GM12891 (cell line): ENCODE data around the gene DYNLT1.

Source experiments
- POLR2A ChIP-seq: IDR thresholded peaks from 2 replicates; pipeline ENCODE4 v1.6.1; 2011; ENCODE audit warnings: low read depth, low read length, control low read depth
- POLR2AphosphoS5 ChIP-seq: IDR thresholded peaks from 2 replicates; pipeline ENCODE4 v1.6.1; 2011; ENCODE audit warnings: low read depth, low read length, control low read depth

DNA sequence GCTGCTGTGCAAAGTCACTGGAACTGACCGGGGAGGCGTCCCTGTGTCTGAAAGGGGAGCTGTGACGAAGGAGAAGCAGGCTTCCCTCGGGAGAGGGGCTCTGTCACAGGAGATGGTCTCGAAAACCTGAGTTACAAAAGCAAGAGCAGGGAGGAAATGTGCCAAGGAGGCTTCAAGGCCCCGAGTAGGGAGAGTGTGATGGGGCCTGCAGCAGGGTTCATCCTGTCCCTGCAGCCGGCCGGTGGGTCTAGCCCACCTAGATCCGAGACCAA lies 16.7 kb downstream of the DYNLT1 start:
- TF ChIP-seq POLR2AphosphoS5 = no peak
- TF ChIP-seq POLR2A = no peak
